Body of pancreas (tissue), 4 donors: ENCODE results near the gene IFRD2. TPM values are rescaled to one million over a fixed set of nuclear protein-coding genes. Genes with fewer than 3 reads are reported as not detected.
A peak's percentile ranks its signal among the peaks of the same experiment; 100 is the strongest.

Experiments used
- ATAC-seq: fragments of 150-250 bp; one replicate; pipeline ENCODE4 v1.9.1; 2016
- DNase-seq, 4 donors: peaks; one replicate each; pipeline ENCODE4 v3.0.0-alpha.2; 2019
- H3K27ac ChIP-seq, 4 donors: fragments of 200-600 bp; sonication (generic); 1 replicate in 3 of 4; 2 replicates in 1 of 4; pipeline versions ENCODE4 v1.5.1 to v1.6.1; 2016 to 2019; ENCODE audit warnings: mild to moderate bottlenecking in 1 of 4, mixed read lengths in 1 of 4, moderate library complexity in 1 of 4
- H3K27me3 ChIP-seq, 2 donors: fragments of 200-600 bp; sonication (generic); one replicate each; pipeline ENCODE4 v1.6.0; 2016; ENCODE audit warnings: mild to moderate bottlenecking in 1 of 2
- H3K36me3 ChIP-seq, 2 donors: fragments of 200-600 bp; sonication (generic); replicated peaks in 1 of 2; 2 replicates each; pipeline ENCODE4 v1.5.1; 2016; ENCODE audit warnings: low read depth in 2 of 2; ENCODE audit not compliant: insufficient read depth in 1 of 2
- H3K4me1 ChIP-seq: fragments of 200-600 bp; sonication (generic); one replicate; pipeline ENCODE4 v1.6.0; 2016
- H3K4me3 ChIP-seq, 2 donors: fragments of 200-600 bp; sonication (generic); 1 replicate in 1 of 2; 2 replicates in 1 of 2; pipeline ENCODE4 v1.5.1; 2016 to 2019
- H3K9me3 ChIP-seq, 3 donors: fragments of 200-600 bp; sonication (generic); 1 replicate in 2 of 3; 2 replicates in 1 of 3; pipeline ENCODE4 v1.5.1; 2016
- POLR2A ChIP-seq, 3 donors: fragments of 450-650 bp; IDR thresholded peaks; one replicate each; pipeline ENCODE4 v1.6.1; 2016; ENCODE audit warnings: antibody characterized with exemption in 3 of 3, mild to moderate bottlenecking in 2 of 3
- WGBS, 2 donors: methylation state at CpG; one replicate each; pipeline ENCODE4 v1.1.5; 2017; 5-methylcytosine and 5-hydroxymethylcytosine counted together
- intact Hi-C: fragments of 100-400 bp; cut with DNase I; formaldehyde crosslinking; loops from one replicate; pipeline ENCODE4 v1.15.1; 2023
- total RNA-seq, 2 donors: library from RNA; depleted of rRNA; stranded (reverse); fragments of >200 nt; gene quantifications; one replicate each; pipeline ENCODE4 v1.1.0, GENCODE V29; 2016
- TF ChIP-seq, protein P1 (sequence below), 7 experiments: fragments of 450-650 bp in 4 of 7; fragments of 200-600 bp in 3 of 7; sonication (generic) in 3 of 7; IDR thresholded peaks; one replicate each; pipeline ENCODE4 v1.5.1; 2016 to 2019; ENCODE audit warnings: antibody characterized with exemption in 7 of 7

The IFRD2 gene
- total RNA-seq, 2 donors from 2014 or later = 75.8 to 103 TPM

DNA sequence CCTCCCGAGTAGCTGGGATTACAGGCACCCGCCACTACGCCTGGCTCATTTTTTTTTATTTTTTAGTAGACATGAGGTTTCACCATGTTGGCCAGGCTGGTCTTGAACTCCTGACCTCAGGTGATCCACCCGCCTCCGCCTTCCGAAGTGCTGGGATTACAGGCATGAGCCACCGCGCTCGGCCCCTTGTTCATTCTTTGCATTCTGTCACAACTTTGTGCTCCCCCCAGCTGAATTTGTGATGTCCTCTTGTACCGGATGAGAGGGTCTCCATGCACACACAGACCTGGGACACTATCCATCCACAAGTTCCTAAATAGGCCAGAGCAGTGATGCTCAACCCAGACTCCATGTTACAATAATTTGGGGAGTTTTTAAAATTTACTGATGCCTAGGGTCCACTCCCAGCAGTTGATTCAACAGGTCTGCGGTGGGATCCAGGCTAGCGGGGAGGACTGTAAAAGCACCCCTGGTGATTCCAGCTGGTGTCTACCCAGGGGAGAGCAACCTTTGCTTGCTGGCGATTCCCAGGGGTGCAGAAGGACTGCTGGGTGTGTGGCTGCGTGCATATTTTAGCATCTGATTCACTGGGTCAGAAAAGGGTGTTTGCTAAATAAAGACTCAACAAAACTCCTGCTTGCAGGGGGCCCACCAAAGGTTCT is 47.4 kb upstream of the IFRD2 start:
- H3K4me3 ChIP-seq = no peak overlapping the region
- no peak for ATAC-seq
- DNase-seq = no peak
- H3K36me3 ChIP-seq = no peaks in the 10 kb centered on the region
- intact Hi-C loops = loop anchor here (10.0 kb wide), 1 partner anchor 205 kb away; no protein-coding TSS in a partner anchor
- no peaks in the 10 kb centered on the region for H3K27me3 ChIP-seq
- H3K9me3 ChIP-seq = no peaks in the 10 kb centered on the region
- H3K27ac ChIP-seq = peak overlapping the region in 2 of 4 donors; percentile 45 to 99
- WGBS, 2 donors = 81 to 87% methylated on average over 12 to 14 of the region's 14 CpGs
- H3K4me1 ChIP-seq = peaks cover 29% of the 10 kb centered on the region
- no peak for TF ChIP-seq POLR2A (IDR thresholded peaks at IDR 0.05)
- TF ChIP-seq, protein P1, sequence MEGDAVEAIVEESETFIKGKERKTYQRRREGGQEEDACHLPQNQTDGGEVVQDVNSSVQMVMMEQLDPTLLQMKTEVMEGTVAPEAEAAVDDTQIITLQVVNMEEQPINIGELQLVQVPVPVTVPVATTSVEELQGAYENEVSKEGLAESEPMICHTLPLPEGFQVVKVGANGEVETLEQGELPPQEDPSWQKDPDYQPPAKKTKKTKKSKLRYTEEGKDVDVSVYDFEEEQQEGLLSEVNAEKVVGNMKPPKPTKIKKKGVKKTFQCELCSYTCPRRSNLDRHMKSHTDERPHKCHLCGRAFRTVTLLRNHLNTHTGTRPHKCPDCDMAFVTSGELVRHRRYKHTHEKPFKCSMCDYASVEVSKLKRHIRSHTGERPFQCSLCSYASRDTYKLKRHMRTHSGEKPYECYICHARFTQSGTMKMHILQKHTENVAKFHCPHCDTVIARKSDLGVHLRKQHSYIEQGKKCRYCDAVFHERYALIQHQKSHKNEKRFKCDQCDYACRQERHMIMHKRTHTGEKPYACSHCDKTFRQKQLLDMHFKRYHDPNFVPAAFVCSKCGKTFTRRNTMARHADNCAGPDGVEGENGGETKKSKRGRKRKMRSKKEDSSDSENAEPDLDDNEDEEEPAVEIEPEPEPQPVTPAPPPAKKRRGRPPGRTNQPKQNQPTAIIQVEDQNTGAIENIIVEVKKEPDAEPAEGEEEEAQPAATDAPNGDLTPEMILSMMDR (IDR thresholded peaks at IDR 0.05) = no peak

DNA sequence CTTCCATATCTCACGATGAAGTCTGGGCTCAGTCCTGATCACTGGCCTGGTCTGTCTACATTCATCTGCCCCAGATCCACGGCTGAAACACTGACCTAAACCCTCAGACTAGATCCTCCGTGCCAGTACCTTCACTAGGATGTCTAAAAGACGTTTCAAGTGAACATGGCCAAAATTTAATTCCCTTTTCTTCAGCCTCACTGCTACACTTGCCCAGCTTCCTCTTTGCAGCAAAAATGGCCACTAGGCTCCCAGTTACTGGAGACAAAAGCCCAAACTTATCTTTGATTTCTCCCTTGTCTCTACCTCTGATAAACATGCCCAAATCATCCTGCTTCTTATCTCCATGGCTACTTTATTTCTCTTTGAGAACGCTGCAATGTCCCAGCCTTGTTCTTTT is 46.7 kb upstream of the IFRD2 start:
- no peak for DNase-seq
- WGBS, 2 donors = 78 to 80% methylated on average over 5 of the region's 5 CpGs

DNA sequence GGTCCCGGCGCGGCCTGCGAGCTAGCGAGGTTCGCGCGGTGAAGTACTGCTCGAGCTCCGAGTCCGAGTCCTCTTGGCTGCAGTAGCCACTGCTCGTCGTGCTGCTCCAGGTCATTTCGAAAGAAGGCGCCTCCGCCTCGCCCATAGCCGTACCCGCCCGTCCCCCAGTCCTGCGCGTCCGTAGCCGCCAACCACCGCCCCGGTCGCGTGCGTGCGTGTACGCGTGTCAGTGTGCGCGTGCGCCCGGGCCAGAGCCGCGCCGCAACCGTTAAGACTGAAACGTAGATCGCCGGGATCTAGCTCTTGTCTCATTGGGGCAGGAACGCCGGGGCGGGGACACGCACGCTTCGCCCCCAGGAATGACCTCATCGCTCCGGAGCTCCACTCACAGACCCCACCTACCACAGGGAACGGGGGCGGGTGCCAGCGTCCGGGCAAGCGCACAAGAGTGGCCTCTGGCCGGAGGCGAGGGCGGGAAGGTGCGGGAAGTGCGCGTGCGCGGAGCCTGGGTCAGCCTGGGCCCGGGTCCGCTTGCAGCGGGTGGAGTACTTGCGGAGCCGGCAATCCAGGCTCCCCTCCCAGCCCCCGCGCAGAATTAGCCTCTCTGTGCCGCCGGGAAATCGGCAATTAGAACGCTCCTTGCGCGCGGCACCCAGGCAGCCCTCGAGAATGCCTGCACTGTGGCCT is 45.1 kb upstream of the IFRD2 start:
- TF ChIP-seq, protein P1 (IDR thresholded peaks at IDR 0.05) = no peak
- peak; percentile 93 to 95 (median 95) for TF ChIP-seq POLR2A (IDR thresholded peaks at IDR 0.05)
- Histone ChIP-seq H3K9me3 (no peaks in the 10 kb centered on the region), H3K4me1 (peaks cover 48% of the 10 kb centered on the region), H3K27ac (peak overlapping the region; percentile 91 to 99 (median 98)), H3K4me3 (peak overlapping the region; percentile 75 to 96), H3K36me3 (no peaks in the 10 kb centered on the region), H3K27me3 (no peaks in the 10 kb centered on the region)
- DNase-seq (peak; percentile 100), ATAC-seq (peak; percentile 92)
- 0% methylated on average over 72 of the region's 79 CpGs; no CpG with 5 or more reads in 1 of the 2 donors for WGBS, 2 donors
- intact Hi-C loops = no loop called here

More for the DNA sequence above, 46.7 kb upstream of the IFRD2 start:
- H3K27ac ChIP-seq = peak overlapping the region in 3 of 4 donors; percentile 91 to 99 (median 98)
- H3K27me3 ChIP-seq = no peaks in the 10 kb centered on the region
- no peaks in the 10 kb centered on the region for H3K9me3 ChIP-seq
- H3K4me1 ChIP-seq = peaks cover 35% of the 10 kb centered on the region
- no peak overlapping the region for H3K4me3 ChIP-seq
- no peak for ATAC-seq
- intact Hi-C loops = no loop called here
- H3K36me3 ChIP-seq = no peaks in the 10 kb centered on the region
- TF ChIP-seq, protein P1 (IDR thresholded peaks at IDR 0.05) = no peak
- TF ChIP-seq POLR2A (IDR thresholded peaks at IDR 0.05) = no peak

DNA sequence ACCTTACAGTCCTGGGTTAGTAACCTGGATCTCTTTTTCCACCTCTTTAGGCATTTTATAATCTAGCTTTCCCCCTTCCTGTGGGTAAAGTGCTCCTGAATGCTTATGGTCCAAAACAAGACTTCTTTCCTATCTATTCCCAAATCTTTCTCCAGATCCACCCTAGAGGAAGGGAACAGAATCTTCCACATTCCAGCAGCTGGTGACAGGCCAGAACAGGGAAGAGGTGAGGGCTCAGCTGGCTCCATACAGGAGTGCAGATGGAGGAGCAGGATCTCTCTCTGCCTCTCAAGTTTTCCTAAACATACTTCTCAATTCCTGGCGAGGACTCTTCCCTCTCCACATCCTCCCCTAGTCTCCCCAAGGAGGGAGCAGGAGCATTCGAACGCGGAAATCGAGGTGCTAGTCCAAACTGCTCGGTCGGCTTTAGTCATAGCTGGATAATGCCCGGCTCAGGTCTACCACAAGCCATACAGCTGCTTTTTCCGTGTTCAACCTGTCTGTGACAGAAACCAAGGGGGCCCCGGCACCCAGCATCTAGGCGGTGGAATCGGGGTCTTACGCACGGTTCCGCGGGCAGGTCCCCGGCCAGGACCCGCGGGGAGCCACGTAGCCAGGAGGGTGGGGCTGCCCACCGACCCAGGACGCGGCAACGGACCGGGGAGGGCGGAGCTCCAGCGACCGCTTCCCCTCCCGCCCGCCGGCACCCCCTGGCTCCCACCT is 44.4 kb upstream of the IFRD2 start:
- ATAC-seq (peak; percentile 5), DNase-seq (no peak)
- intact Hi-C loops = no loop called here
- Histone ChIP-seq H3K9me3 (no peaks in the 10 kb centered on the region), H3K4me1 (peaks cover 48% of the 10 kb centered on the region), H3K36me3 (peaks cover 0 to 4% of the 10 kb centered on the region in 2 donors), H3K4me3 (peak overlapping the region; percentile 75 to 96), H3K27me3 (no peaks in the 10 kb centered on the region), H3K27ac (peak overlapping the region; percentile 91 to 99 (median 98))
- WGBS, 2 donors = 0 to 1% methylated on average over 7 to 23 of the region's 31 CpGs
- no peak for TF ChIP-seq POLR2A (IDR thresholded peaks at IDR 0.05)
- TF ChIP-seq, protein P1 (IDR thresholded peaks at IDR 0.05) = peak in 1 of 7 experiments; percentile 10
